ENCODE data around the gene BSN. TPM values are rescaled to one million over a fixed set of nuclear protein-coding genes. Genes with fewer than 3 reads are reported as not detected.

BSN gene
- total RNA-seq, 1 donor from 2014 or later = not detected

GRCh38 chr3:49718858-49719213 lies 164.6 kb downstream of the BSN start:
- Histone ChIP-seq H3K4me3 (ENCODE audit: low read depth, low read length) (peak overlapping the region; percentile 34), H3K36me3 (ENCODE audit: control insufficient read depth, insufficient read depth, low read length) (peaks cover 22% of the 10 kb centered on the region), H3K27me3 (ENCODE audit: control insufficient read depth, insufficient read depth, low read length) (no peaks in the 10 kb centered on the region)
- FAIRE-seq (no peak), DNase-seq (ENCODE audit: low read depth) (no peak)
- TF ChIP-seq CTCF (IDR thresholded peaks at IDR 0.05; ENCODE audit: insufficient read depth, low read length, severe bottlenecking) = peak; percentile 3

- FAIRE-seq = no peak
Observed at GRCh38 chr3:49719214-49719884, 165.1 kb downstream of the BSN start, which contains the start of gene AMIGO3. Gene AMIGO3 (minus strand): TSS chr3:49719684. CDS start chr3:49719465, 219 bp downstream.

More at GRCh38 chr3:49719214-49719884, 165.1 kb downstream of the BSN start, which contains the start of gene AMIGO3:
- H3K4me3 ChIP-seq (ENCODE audit: low read depth, low read length) = peak within 1 kb of the TSS; percentile 34
- DNase-seq (ENCODE audit: low read depth) = peak; percentile 82
- TF ChIP-seq CTCF (IDR thresholded peaks at IDR 0.05; ENCODE audit: insufficient read depth, low read length, severe bottlenecking) = peak; percentile 60
- H3K27me3 ChIP-seq (ENCODE audit: control insufficient read depth, insufficient read depth, low read length) = no peaks in the 10 kb centered on the region
- H3K36me3 ChIP-seq (ENCODE audit: control insufficient read depth, insufficient read depth, low read length) = peaks cover 21% of the 10 kb centered on the region

Other genes starting within 250 kb of the BSN start
- gene USP4, start 214.4 kb upstream of the BSN start, total RNA-seq = 25.5 and 28.5 TPM in 2 replicates
- 533 and 633 TPM in 2 replicates for gene GPX1, start 196.1 kb upstream of the BSN start, total RNA-seq
- 300 and 621 TPM in 2 replicates for gene RHOA, start 142.5 kb upstream of the BSN start, total RNA-seq
- 4.5 and 9.1 TPM in 2 replicates for gene TCTA, start 142.1 kb upstream of the BSN start, total RNA-seq
- gene AMT, start 132.0 kb upstream of the BSN start, total RNA-seq = 0.79 and 2.2 TPM in 2 replicates
- gene NICN1, start 125.2 kb upstream of the BSN start, total RNA-seq = 1.3 and 3.3 TPM in 2 replicates
- gene DAG1, start 84.2 kb upstream of the BSN start, total RNA-seq = 20.3 and 26.9 TPM in 2 replicates
- gene APEH, start 119.9 kb downstream of the BSN start, total RNA-seq = 156 and 163 TPM in 2 replicates
- 4.7 and 7.6 TPM in 2 replicates for gene MST1, start 135.0 kb downstream of the BSN start, total RNA-seq
- gene RNF123, start 135.1 kb downstream of the BSN start, total RNA-seq = 17.6 and 21.5 TPM in 2 replicates
- gene AMIGO3, start 165.2 kb downstream of the BSN start, total RNA-seq = not detected in 2 replicates
- 28.4 and 57.7 TPM in 2 replicates for gene GMPPB, start 169.5 kb downstream of the BSN start, total RNA-seq
- gene IP6K1, start 232.1 kb downstream of the BSN start, total RNA-seq = 20.3 and 27.1 TPM in 2 replicates
- gene CDHR4, start 245.4 kb downstream of the BSN start, total RNA-seq = not detected in 2 replicates
- gene INKA1, start 248.8 kb downstream of the BSN start, total RNA-seq = 19.5 and 21.6 TPM in 2 replicates